Measurements from ENCODE around the gene CARD9. TPM values are rescaled to one million over a fixed set of nuclear protein-coding genes. Genes with fewer than 3 reads are reported as not detected.

Gene CARD9
- total RNA-seq, 1 donor from 2014 or later: not detected

- Histone ChIP-seq H4K20me1 (ENCODE audit: low read depth) (no peaks in the 10 kb centered on the region), H3K27me3 (no peaks in the 10 kb centered on the region), H3K9me3 (ENCODE audit: low read depth) (no peaks in the 10 kb centered on the region), H3K9ac (no peak overlapping the region), H2AFZ (replicated peaks) (no peak overlapping the region), H3K4me3 (no peak overlapping the region), H3K36me3 (no peaks in the 10 kb centered on the region), H3K4me2 (no peak overlapping the region), H3K4me1 (no peaks in the 10 kb centered on the region), H3K27ac (no peak overlapping the region), H3K79me2 (ENCODE audit: low read depth) (no peaks in the 10 kb centered on the region), H3F3A (ENCODE audit: low read depth) (peaks cover 8% of the 10 kb centered on the region)
- Mint-ChIP-seq H3K4me3 (no peak overlapping the region), H3K27me3 (ENCODE audit: insufficient read depth, low read depth) (peaks cover 10% of the 10 kb centered on the region), H3K9me3 (peaks cover 22% of the 10 kb centered on the region), H3K36me3 (peaks cover 5% of the 10 kb centered on the region), H3K4me1 (peaks cover 13% of the 10 kb centered on the region), H3K27ac (no peak overlapping the region)
- TF ChIP-seq EZH2 (IDR thresholded peaks at IDR 0.05) (no peak), EZH2phosphoT487 (IDR thresholded peaks at IDR 0.05) (no peak), CTCF (IDR thresholded peaks at IDR 0.05) (no peak)
- no peak for DNase-seq (ENCODE audit: low spot score)
Measured at GRCh38 chr9:136314056-136314416, 59.4 kb downstream of the CARD9 start.

Other genes with a start within 250 kb of the CARD9 start
- not detected in 2 replicates for gene LHX3, start 168.5 kb downstream of the CARD9 start, total RNA-seq (ENCODE audit: low replicate concordance)
- 17.1 and 19.6 TPM in 2 replicates for gene QSOX2, start 127.9 kb downstream of the CARD9 start, total RNA-seq (ENCODE audit: low replicate concordance)
- gene CCDC187, start 69.6 kb downstream of the CARD9 start, total RNA-seq (ENCODE audit: low replicate concordance): 0.09 TPM in 1 of 2 replicates, not detected in the other
- 6.2 and 39.7 TPM in 2 replicates for gene GPSM1, start 46.1 kb downstream of the CARD9 start, total RNA-seq (ENCODE audit: low replicate concordance)
- 3.4 and 15.8 TPM in 2 replicates for gene DNLZ, start 9.9 kb downstream of the CARD9 start, total RNA-seq (ENCODE audit: low replicate concordance)
- 6.8 and 16.5 TPM in 2 replicates for gene SNAPC4, start 26.5 kb upstream of the CARD9 start, total RNA-seq (ENCODE audit: low replicate concordance)
- 34.9 and 52.3 TPM in 2 replicates for gene ENTR1, start 36.9 kb upstream of the CARD9 start, total RNA-seq (ENCODE audit: low replicate concordance)
- 51.3 and 65.3 TPM in 2 replicates for gene PMPCA, start 37.0 kb upstream of the CARD9 start, total RNA-seq (ENCODE audit: low replicate concordance)
- 8.8 and 23.6 TPM in 2 replicates for gene INPP5E, start 66.2 kb upstream of the CARD9 start, total RNA-seq (ENCODE audit: low replicate concordance)
- 16.8 and 23.8 TPM in 2 replicates for gene SEC16A, start 109.4 kb upstream of the CARD9 start, total RNA-seq (ENCODE audit: low replicate concordance)
- gene NOTCH1, start 172.4 kb upstream of the CARD9 start, total RNA-seq (ENCODE audit: low replicate concordance): 11.7 and 32.4 TPM in 2 replicates

Data from neural progenitor cell (in vitro differentiated cells).